Fibroblast of the aortic adventitia (primary cell): Measurements from ENCODE around the gene GET3. TPM values are rescaled to one million over a fixed set of nuclear protein-coding genes. Genes with fewer than 3 reads are reported as not detected.

Experiments
- DNase-seq: peaks from one replicate; pipeline ENCODE4 v3.0.0-alpha.2; 2010; ENCODE audit warnings: low read depth
- H3K4me3 ChIP-seq: 2 replicates; pipeline ENCODE4 v1.5.1; 2011; ENCODE audit warnings: low read depth, mild to moderate bottlenecking, control low read depth, low read length, moderate library complexity
- total RNA-seq: library from RNA; depleted of rRNA; stranded (reverse); fragments of >200 nt; gene quantifications from 2 replicates; pipeline ENCODE4 v1.2.3, GENCODE V29; 2012; ENCODE audit warnings: low replicate concordance
- TF ChIP-seq, protein P1 (sequence below): IDR thresholded peaks from 2 replicates; pipeline ENCODE4 v1.5.1; 2011; ENCODE audit warnings: mild to moderate bottlenecking, low read length, control low read depth, inconsistent platforms; ENCODE audit not compliant: insufficient read depth

Gene GET3
- total RNA-seq, 1 donor, result 84.5 TPM

- no peak for DNase-seq
- TF ChIP-seq, protein P1, sequence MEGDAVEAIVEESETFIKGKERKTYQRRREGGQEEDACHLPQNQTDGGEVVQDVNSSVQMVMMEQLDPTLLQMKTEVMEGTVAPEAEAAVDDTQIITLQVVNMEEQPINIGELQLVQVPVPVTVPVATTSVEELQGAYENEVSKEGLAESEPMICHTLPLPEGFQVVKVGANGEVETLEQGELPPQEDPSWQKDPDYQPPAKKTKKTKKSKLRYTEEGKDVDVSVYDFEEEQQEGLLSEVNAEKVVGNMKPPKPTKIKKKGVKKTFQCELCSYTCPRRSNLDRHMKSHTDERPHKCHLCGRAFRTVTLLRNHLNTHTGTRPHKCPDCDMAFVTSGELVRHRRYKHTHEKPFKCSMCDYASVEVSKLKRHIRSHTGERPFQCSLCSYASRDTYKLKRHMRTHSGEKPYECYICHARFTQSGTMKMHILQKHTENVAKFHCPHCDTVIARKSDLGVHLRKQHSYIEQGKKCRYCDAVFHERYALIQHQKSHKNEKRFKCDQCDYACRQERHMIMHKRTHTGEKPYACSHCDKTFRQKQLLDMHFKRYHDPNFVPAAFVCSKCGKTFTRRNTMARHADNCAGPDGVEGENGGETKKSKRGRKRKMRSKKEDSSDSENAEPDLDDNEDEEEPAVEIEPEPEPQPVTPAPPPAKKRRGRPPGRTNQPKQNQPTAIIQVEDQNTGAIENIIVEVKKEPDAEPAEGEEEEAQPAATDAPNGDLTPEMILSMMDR, result no peak
- H3K4me3 ChIP-seq, result no peak overlapping the region
These were observed 21.4 kb upstream of the GET3 start for GRCh38 chr19:12715929-12716328.

DNA sequence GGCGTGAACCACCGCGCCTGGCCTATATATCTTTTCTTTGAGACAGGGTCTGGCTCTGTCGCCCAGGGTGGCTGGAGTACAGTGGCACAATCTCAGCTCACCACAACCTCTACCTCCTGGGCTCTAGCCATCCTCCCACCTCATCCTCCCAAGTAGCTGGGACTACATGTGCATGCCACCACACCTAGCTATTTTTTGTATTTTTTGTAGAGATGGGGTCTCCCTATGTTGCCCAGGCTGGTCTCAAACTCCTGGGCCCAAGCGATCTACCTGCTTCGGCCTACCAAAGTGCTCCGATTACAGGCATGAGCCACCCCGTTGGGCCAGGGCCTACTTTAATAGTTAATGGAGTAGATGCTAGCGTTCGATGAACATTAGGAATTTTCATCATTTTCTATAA is 17.0 kb upstream of the GET3 start:
- TF ChIP-seq, protein P1, result no peak
- H3K4me3 ChIP-seq, result peak overlapping the region; percentile 84
- no peak for DNase-seq

- peak; percentile 17 for DNase-seq
- TF ChIP-seq, protein P1, result no peak
- H3K4me3 ChIP-seq, result peak overlapping the region; percentile 84
These were observed 16.2 kb upstream of the GET3 start for GRCh38 chr19:12720851-12721655.

GRCh38 chr19:12721656-12722565 is 15.4 kb upstream of the GET3 start:
- DNase-seq, result peak; percentile 66
- peak overlapping the region; percentile 84 for H3K4me3 ChIP-seq
- TF ChIP-seq, protein P1, result no peak

DNA sequence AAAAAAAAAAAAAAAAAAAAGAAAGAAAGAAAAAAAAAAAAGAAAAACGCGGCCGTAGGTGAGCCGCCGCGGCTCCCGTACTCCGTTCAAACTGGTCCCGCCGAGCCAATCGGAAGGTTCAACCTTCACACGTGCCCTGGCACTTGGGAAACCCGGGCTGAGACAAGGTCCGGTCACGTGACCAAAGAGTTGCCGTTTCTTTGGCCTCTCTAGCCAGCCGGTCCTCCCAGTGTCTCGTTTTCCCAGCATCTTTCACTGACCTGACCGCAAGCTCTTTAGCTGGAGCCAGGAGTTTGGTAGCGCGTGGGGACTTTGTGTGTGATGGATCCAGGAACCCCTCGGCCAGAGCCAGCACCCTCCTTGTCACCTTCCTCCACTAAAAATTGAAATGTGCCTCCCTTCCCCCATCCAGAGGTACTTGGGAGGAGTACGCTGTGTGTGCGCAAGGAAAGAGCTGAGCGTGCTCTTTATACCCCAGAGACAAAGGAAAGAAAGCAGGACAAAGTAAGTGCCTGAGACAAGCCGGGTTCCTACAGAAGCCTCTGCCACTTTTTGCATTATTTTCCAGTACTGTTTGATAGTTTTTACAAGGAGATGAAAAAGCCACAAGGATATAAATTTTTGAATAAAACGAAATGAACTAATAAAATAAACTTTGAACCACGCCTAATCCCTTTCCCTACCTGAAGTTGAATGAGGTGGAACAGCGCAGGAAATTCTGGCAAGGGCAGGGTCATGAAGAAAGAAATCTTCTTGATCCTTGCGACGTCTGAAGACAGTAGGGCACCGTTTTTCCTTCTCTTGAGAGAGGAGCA is 14.5 kb upstream of the GET3 start:
- H3K4me3 ChIP-seq, result peak overlapping the region; percentile 84
- TF ChIP-seq, protein P1, result no peak
- DNase-seq, result peak; percentile 100

- peak overlapping the region; percentile 84 for H3K4me3 ChIP-seq
- TF ChIP-seq, protein P1, result no peak
- DNase-seq, result no peak
These were observed 14.0 kb upstream of the GET3 start for GRCh38 chr19:12723381-12723640.
